Endothelial cell of umbilical vein (primary cell): Measurements from ENCODE around the gene ZBTB7B. TPM values are rescaled to one million over a fixed set of nuclear protein-coding genes. Genes with fewer than 3 reads are reported as not detected.

Source experiments
- BruUV-seq: library from RNA; stranded (reverse); fragments of 400-500 nt; replicated peaks from 2 replicates; lab custom pipeline; 2021; lab: Mats Ljungman, UMichigan
- CTCF ChIA-PET: fragments of 300-600, 350-600 bp; sonication (Branson Sonifier 250); formaldehyde crosslinking; loops from one replicate; lab custom pipeline; 2021; ENCODE audit warnings: antibody characterized with exemption, inconsistent platforms; lab: Charles Lee
- POLR2A ChIA-PET: fragments of 300-600, 350-600 bp; sonication (Branson Sonifier 250); formaldehyde crosslinking; loops from one replicate; lab custom pipeline; 2021; ENCODE audit warnings: antibody characterized with exemption, inconsistent platforms; lab: Charles Lee
- DNase-seq: peaks from one replicate; pipeline ENCODE4 v3.0.0-alpha.2; 2011; ENCODE audit warnings: low read depth, low spot score
- FAIRE-seq: peaks from 2 replicates; lab custom pipeline; 2011; peaks lifted over from hg19 to GRCh38; lab: Jason Lieb, UNC
- H2AFZ ChIP-seq: 2 replicates; pipeline ENCODE4 v1.6.0; 2012; ENCODE audit warnings: low read depth, low read length, control low read depth, inconsistent platforms
- H3K27ac ChIP-seq: 2 replicates; pipeline ENCODE4 v1.5.1; 2011; ENCODE audit warnings: low read depth, mild to moderate bottlenecking, control low read depth, low read length, moderate library complexity; ENCODE audit not compliant: insufficient read depth
- H3K27me3 ChIP-seq, 2 experiments: 2 replicates each; pipeline versions ENCODE4 v1.6.0 to v1.6.1; 2011; ENCODE audit warnings: low read length in 2 of 2, mixed read lengths in 1 of 2; ENCODE audit not compliant: control insufficient read depth in 2 of 2, insufficient read depth in 2 of 2
- H3K36me3 ChIP-seq, 2 experiments: 2 replicates in 1 of 2; 3 replicates in 1 of 2; pipeline ENCODE4 v1.5.1; 2011; ENCODE audit warnings: low read length in 2 of 2, mild to moderate bottlenecking in 1 of 2, moderate library complexity in 1 of 2; ENCODE audit not compliant: control insufficient read depth in 2 of 2, insufficient read depth in 2 of 2; ENCODE audit errors: extremely low read depth in 1 of 2
- H3K4me1 ChIP-seq: 3 replicates; pipeline ENCODE4 v1.5.1; 2011; ENCODE audit warnings: mild to moderate bottlenecking, low read length; ENCODE audit not compliant: control insufficient read depth, insufficient read depth; ENCODE audit errors: extremely low read depth
- H3K4me2 ChIP-seq: 2 replicates; pipeline ENCODE4 v1.6.1; 2011; ENCODE audit warnings: low read length, control low read depth, mixed read lengths; ENCODE audit not compliant: insufficient read depth
- H3K4me3 ChIP-seq, 3 experiments: fragments of 200-600 bp in 1 of 3; sonication (generic), shearing (Covaris generic) in 1 of 3; replicated peaks in 1 of 3; 2 replicates each; pipeline ENCODE4 v1.5.1; 2011 to 2016; ENCODE audit warnings: control low read depth in 3 of 3, low read length in 3 of 3, mild to moderate bottlenecking in 2 of 3, inconsistent platforms in 1 of 3, low read depth in 1 of 3, moderate library complexity in 1 of 3; ENCODE audit not compliant: insufficient read depth in 1 of 3
- H3K79me2 ChIP-seq: 2 replicates; pipeline ENCODE4 v1.6.0; 2012; ENCODE audit warnings: low read length, inconsistent platforms; ENCODE audit not compliant: control insufficient read depth, insufficient read depth
- H3K9ac ChIP-seq: replicated peaks from 2 replicates; pipeline ENCODE3; 2011; ENCODE audit warnings: low read length, control low read depth; ENCODE audit not compliant: insufficient read depth; ENCODE audit errors: extremely low read depth
- H3K9me1 ChIP-seq: replicated peaks from 3 replicates; pipeline ENCODE4 v1.6.0; 2011; ENCODE audit warnings: mild to moderate bottlenecking, low read length; ENCODE audit not compliant: control insufficient read depth, insufficient read depth; ENCODE audit errors: extremely low read depth
- H3K9me3 ChIP-seq: replicated peaks from 2 replicates; pipeline ENCODE4 v1.5.1; 2012; ENCODE audit warnings: low read length, inconsistent platforms; ENCODE audit not compliant: control insufficient read depth, insufficient read depth
- H4K20me1 ChIP-seq: replicated peaks from 2 replicates; pipeline ENCODE3; 2011; ENCODE audit warnings: mild to moderate bottlenecking, low read length; ENCODE audit not compliant: control insufficient read depth, insufficient read depth; ENCODE audit errors: extremely low read depth
- CTCF ChIP-seq, 2 donors: IDR thresholded peaks; 1 replicate in 1 of 2; 2 replicates in 1 of 2; pipeline ENCODE4 v1.5.1; 2011; ENCODE audit warnings: low read length in 2 of 2, mild to moderate bottlenecking in 2 of 2, moderate library complexity in 2 of 2, control low read depth in 1 of 2, inconsistent platforms in 1 of 2, low read depth in 1 of 2; ENCODE audit not compliant: insufficient read depth in 1 of 2; ENCODE audit errors: extremely low read depth in 1 of 2
- EZH2 ChIP-seq: IDR thresholded peaks from 2 replicates; pipeline ENCODE4 v1.6.1; 2012; ENCODE audit warnings: borderline replicate concordance, low read depth, mild to moderate bottlenecking, moderate library complexity, low read length, inconsistent platforms; ENCODE audit not compliant: severe bottlenecking
- FOS ChIP-seq: IDR thresholded peaks from 2 replicates; pipeline ENCODE4 v1.6.1; 2011; ENCODE audit warnings: mild to moderate bottlenecking, low read length, moderate library complexity, borderline replicate concordance; ENCODE audit not compliant: insufficient read depth
- GATA2 ChIP-seq: IDR thresholded peaks from 2 replicates; pipeline ENCODE4 v1.7.0; 2011; ENCODE audit warnings: low read depth, mild to moderate bottlenecking, moderate library complexity, mixed read lengths, low read length; ENCODE audit not compliant: insufficient read length, insufficient read depth
- JUN ChIP-seq: IDR thresholded peaks from 2 replicates; pipeline ENCODE4 v1.6.1; 2011; ENCODE audit warnings: borderline replicate concordance, low read depth; ENCODE audit not compliant: insufficient read length, insufficient read depth
- MAX ChIP-seq: IDR thresholded peaks from 2 replicates; pipeline ENCODE4 v1.6.1; 2011; ENCODE audit not compliant: insufficient read depth, insufficient read length
- MYC ChIP-seq: IDR thresholded peaks from one replicate; pipeline ENCODE4 v1.6.1; 2011; ENCODE audit warnings: mild to moderate bottlenecking, low read depth, low read length
- POLR2A ChIP-seq: IDR thresholded peaks from 2 replicates; pipeline ENCODE4 v1.6.1; 2012; ENCODE audit warnings: low read depth, mild to moderate bottlenecking, control low read depth, low read length
- POLR2AphosphoS5 ChIP-seq: IDR thresholded peaks from 2 replicates; pipeline ENCODE4 v1.6.1; 2012; ENCODE audit warnings: low read depth, mild to moderate bottlenecking, control low read depth, low read length, moderate library complexity; ENCODE audit not compliant: insufficient read depth
- dilution Hi-C: fragments of 300-500 bp; cut with MboI; formaldehyde crosslinking; loops from one replicate; pipeline ENCODE4 v1.15.0; 2019; ENCODE audit warnings: low sequenced_read_pairs; ENCODE audit not compliant: extremely low pct_ligation_motif_present
- intact Hi-C: fragments of 100-400 bp; cut with micrococcal nuclease; formaldehyde crosslinking; loops from one replicate; pipeline ENCODE4 v1.10.0; 2022
- polyA plus RNA-seq, 4 experiments: library from polyadenylated mRNA; depleted of rRNA in 3 of 4; stranded (reverse) in 3 of 4; unstranded in 1 of 4; fragments of >200 nt; gene quantifications; 2 replicates each; pipeline versions ENCODE4 v1.2.1 to v1.2.3, GENCODE V29; 2011 to 2012; ENCODE audit warnings: missing spikeins in 1 of 4
- total RNA-seq: library from RNA; stranded (reverse); gene quantifications from 2 replicates; pipeline ENCODE4 v1.2.3, GENCODE V29; 2021

Gene ZBTB7B
- total and polyA plus RNA-seq, 2 donors (not counting 3 experiments of a cell fraction or from before 2014, with no cell fraction given) = 20.0 to 26.2 TPM

- intact Hi-C loops (loop anchor here (1.0 kb wide), 2 partner anchors 21 to 126 kb away; no protein-coding TSS in a partner anchor), dilution Hi-C loops (no loop called here)
- Histone ChIP-seq H3K79me2 (peaks cover 5% of the 10 kb centered on the region), H4K20me1 (no peaks in the 10 kb centered on the region), H3K4me1 (peaks cover 10% of the 10 kb centered on the region), H3K27me3 (no peaks in the 10 kb centered on the region), H3K9ac (peak within 1 kb of the TSS; percentile 68), H3K9me1 (no peaks in the 10 kb centered on the region), H3K9me3 (no peaks in the 10 kb centered on the region), H3K4me2 (peak within 1 kb of the TSS; percentile 83), H3K4me3 (peak within 1 kb of the TSS; percentile 66 to 98 (median 85)), H3K27ac (peak within 1 kb of the TSS; percentile 36), H3K36me3 (peaks cover 3 to 14% of the 10 kb centered on the region in 2 experiments), H2AFZ (peak within 1 kb of the TSS; percentile 55)
- FAIRE-seq (peak; percentile 97), DNase-seq (peak; percentile 89)
- no peak for TF ChIP-seq EZH2
- TF ChIP-seq MAX = no peak
- no peak for TF ChIP-seq CTCF (IDR thresholded peaks at IDR 0.05; ENCODE audit: extremely low read depth in 1 of 2, insufficient read depth in 1 of 2, low read depth in 1 of 2, low read length in 2 of 2)
- peak; percentile 79 for TF ChIP-seq POLR2AphosphoS5
- no peak for TF ChIP-seq FOS
- TF ChIP-seq GATA2 = no peak
- TF ChIP-seq POLR2A = peak; percentile 89
- TF ChIP-seq JUN = no peak
- no peak for TF ChIP-seq MYC
- BruUV-seq = no TSS peak
- CTCF ChIA-PET = interaction anchor here (0.6 to 6.7 kb wide), 10 partner anchors 11 to 79 kb away, joined by 3 to 49 read pairs (median 5); partner anchors contain the start of genes ADAM15, DCST1, DCST2 and LENEP
- POLR2A ChIA-PET = no interaction called here
These were observed 61.0 kb downstream of the ZBTB7B start, which contains the start of gene EFNA4 for GRCh38 chr1:155063550-155064110. Gene EFNA4 (plus strand): TSS chr1:155063740. CDS start chr1:155063824, 84 bp downstream.
